ENCODE measurements around the gene TMEM181. TPM values are rescaled to one million over a fixed set of nuclear protein-coding genes. Genes with fewer than 3 reads are reported as not detected.
A peak's percentile ranks its signal among the peaks of the same experiment; 100 is the strongest.

TMEM181 gene
- total and polyA plus RNA-seq, 4 donors, result 6.4 to 15.6 (median 12.6) TPM

GRCh38 chr6:158684745-158685324 lies 124.9 kb downstream of the TMEM181 start:
- Histone ChIP-seq H3K27me3 (ENCODE audit: control insufficient read depth in 4 of 4, insufficient read depth in 4 of 4, low read length in 3 of 4) (no peaks in the 10 kb centered on the region), H3K36me3 (ENCODE audit: control insufficient read depth in 4 of 4, insufficient read depth in 3 of 4, low read depth in 1 of 4, low read length in 3 of 4) (no peaks in the 10 kb centered on the region), H3K27ac (ENCODE audit: low read depth in 1 of 2, low read length in 2 of 2) (no peak overlapping the region), H3K9me3 (ENCODE audit: control insufficient read depth in 4 of 4, low read length in 3 of 4) (no peaks in the 10 kb centered on the region), H3K4me3 (ENCODE audit: low read depth in 1 of 3, low read length in 3 of 3) (no peak overlapping the region), H3K4me1 (ENCODE audit: control insufficient read depth in 4 of 4, insufficient read depth in 4 of 4, low read length in 3 of 4) (no peaks in the 10 kb centered on the region), H3K9ac (ENCODE audit: low read depth in 1 of 2, low read length in 2 of 2) (no peak overlapping the region)
- 31% methylated on average over 5 of the region's 5 CpGs for WGBS
- TF ChIP-seq HNF4G (IDR thresholded peaks at IDR 0.05) (no peak), YY1 (IDR thresholded peaks at IDR 0.05) (no peak), MAX (IDR thresholded peaks at IDR 0.05) (no peak), TAF1 (conservative IDR thresholded peaks at IDR 0.05) (no peak), FOXA1 (IDR thresholded peaks at IDR 0.05) (no peak), EGR1 (IDR thresholded peaks at IDR 0.05; ENCODE audit: low read depth in 2 of 2) (no peak), NR2F2 (IDR thresholded peaks at IDR 0.05) (no peak), JUND (IDR thresholded peaks at IDR 0.05) (peak in 1 of 2 donors; percentile 16), RAD21 (IDR thresholded peaks at IDR 0.05) (no peak), RXRA (IDR thresholded peaks at IDR 0.05) (peak in 1 of 2 donors; percentile 42), REST (IDR thresholded peaks at IDR 0.05) (no peak), FOXA2 (IDR thresholded peaks at IDR 0.05) (no peak), GABPA (IDR thresholded peaks at IDR 0.05 in 1 of 2, conservative IDR thresholded peaks at IDR 0.05 in 1 of 2) (no peak), HNF4A (conservative IDR thresholded peaks at IDR 0.05) (peak in 1 of 2 donors; percentile 25)
- TF ChIP-seq, protein P1, sequence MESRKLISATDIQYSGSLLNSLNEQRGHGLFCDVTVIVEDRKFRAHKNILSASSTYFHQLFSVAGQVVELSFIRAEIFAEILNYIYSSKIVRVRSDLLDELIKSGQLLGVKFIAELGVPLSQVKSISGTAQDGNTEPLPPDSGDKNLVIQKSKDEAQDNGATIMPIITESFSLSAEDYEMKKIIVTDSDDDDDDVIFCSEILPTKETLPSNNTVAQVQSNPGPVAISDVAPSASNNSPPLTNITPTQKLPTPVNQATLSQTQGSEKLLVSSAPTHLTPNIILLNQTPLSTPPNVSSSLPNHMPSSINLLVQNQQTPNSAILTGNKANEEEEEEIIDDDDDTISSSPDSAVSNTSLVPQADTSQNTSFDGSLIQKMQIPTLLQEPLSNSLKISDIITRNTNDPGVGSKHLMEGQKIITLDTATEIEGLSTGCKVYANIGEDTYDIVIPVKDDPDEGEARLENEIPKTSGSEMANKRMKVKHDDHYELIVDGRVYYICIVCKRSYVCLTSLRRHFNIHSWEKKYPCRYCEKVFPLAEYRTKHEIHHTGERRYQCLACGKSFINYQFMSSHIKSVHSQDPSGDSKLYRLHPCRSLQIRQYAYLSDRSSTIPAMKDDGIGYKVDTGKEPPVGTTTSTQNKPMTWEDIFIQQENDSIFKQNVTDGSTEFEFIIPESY (IDR thresholded peaks at IDR 0.05), result no peak
- TF ChIP-seq, protein P2, sequence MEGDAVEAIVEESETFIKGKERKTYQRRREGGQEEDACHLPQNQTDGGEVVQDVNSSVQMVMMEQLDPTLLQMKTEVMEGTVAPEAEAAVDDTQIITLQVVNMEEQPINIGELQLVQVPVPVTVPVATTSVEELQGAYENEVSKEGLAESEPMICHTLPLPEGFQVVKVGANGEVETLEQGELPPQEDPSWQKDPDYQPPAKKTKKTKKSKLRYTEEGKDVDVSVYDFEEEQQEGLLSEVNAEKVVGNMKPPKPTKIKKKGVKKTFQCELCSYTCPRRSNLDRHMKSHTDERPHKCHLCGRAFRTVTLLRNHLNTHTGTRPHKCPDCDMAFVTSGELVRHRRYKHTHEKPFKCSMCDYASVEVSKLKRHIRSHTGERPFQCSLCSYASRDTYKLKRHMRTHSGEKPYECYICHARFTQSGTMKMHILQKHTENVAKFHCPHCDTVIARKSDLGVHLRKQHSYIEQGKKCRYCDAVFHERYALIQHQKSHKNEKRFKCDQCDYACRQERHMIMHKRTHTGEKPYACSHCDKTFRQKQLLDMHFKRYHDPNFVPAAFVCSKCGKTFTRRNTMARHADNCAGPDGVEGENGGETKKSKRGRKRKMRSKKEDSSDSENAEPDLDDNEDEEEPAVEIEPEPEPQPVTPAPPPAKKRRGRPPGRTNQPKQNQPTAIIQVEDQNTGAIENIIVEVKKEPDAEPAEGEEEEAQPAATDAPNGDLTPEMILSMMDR (IDR thresholded peaks at IDR 0.05; ENCODE audit: low read depth, low read length, missing input control), result no peak
- DNase-seq (ENCODE audit: low spot score), result no peak

Small RNAs within 50 kb of the gene (small RNA-seq; reads per million reads assigned to genes)
- not detected for gene MIR7161

Other genes starting within 250 kb of the TMEM181 start
- gene TULP4, start 247.6 kb upstream of the TMEM181 start, total RNA-seq, result 10 to 100 TPM; 22.7 to 53.3 TPM
- 10 to 100 TPM in 1 of 2 donors, 1 to 10 TPM in 1; 2.2 to 13.2 TPM for gene TULP4, start 247.6 kb upstream of the TMEM181 start, polyA plus RNA-seq
- 10 to 100 TPM; 17.7 to 21.9 TPM for gene DYNLT1, start 84.7 kb downstream of the TMEM181 start, total RNA-seq
- 10 to 100 TPM; 54.8 to 86.9 TPM for gene DYNLT1, start 84.7 kb downstream of the TMEM181 start, polyA plus RNA-seq
- gene SYTL3, start 90.0 kb downstream of the TMEM181 start, total RNA-seq, result 1 to 10 TPM in 1 of 2 donors, under 1 TPM in 1; 0.28 to 1.7 TPM
- under 1 TPM; 0.40 to 0.62 TPM for gene SYTL3, start 90.0 kb downstream of the TMEM181 start, polyA plus RNA-seq

All from liver (tissue), 10 donors.